Prostate gland (tissue), 2 donors: ENCODE results near the gene PEG3. TPM values are rescaled to one million over a fixed set of nuclear protein-coding genes. Genes with fewer than 3 reads are reported as not detected.

Experiments
- DNase-seq: peaks from one replicate; pipeline ENCODE4 v3.0.0-alpha.2; 2019; ENCODE audit warnings: low spot score
- H3K27ac ChIP-seq, 2 donors: fragments of 200-600 bp; sonication (generic); 2 replicates each; pipeline ENCODE4 v1.5.1; 2017 to 2019
- H3K27me3 ChIP-seq: fragments of 200-600 bp; sonication (generic); replicated peaks from 2 replicates; pipeline ENCODE4 v1.5.1; 2019; ENCODE audit not compliant: insufficient read depth
- H3K36me3 ChIP-seq, 2 donors: fragments of 200-600 bp; sonication (generic); 1 replicate in 1 of 2; 2 replicates in 1 of 2; pipeline versions ENCODE4 v1.5.1 to v1.8.1; 2017 to 2019
- H3K4me1 ChIP-seq: fragments of 200-600 bp; sonication (generic); replicated peaks from 2 replicates; pipeline ENCODE4 v1.5.1; 2019
- H3K4me3 ChIP-seq, 2 donors: fragments of 200-600 bp; sonication (generic); 2 replicates each; pipeline ENCODE4 v1.5.1; 2017 to 2019
- H3K9me3 ChIP-seq: fragments of 200-600 bp; sonication (generic); 2 replicates; pipeline ENCODE4 v1.5.1; 2017
- CTCF ChIP-seq, 4 experiments: fragments of 200-600 bp in 2 of 4; fragments of 450-650 bp in 2 of 4; sonication (generic) in 2 of 4; IDR thresholded peaks; 1 replicate in 3 of 4; 2 replicates in 1 of 4; pipeline ENCODE4 v1.5.1; 2016 to 2019; ENCODE audit warnings: antibody characterized with exemption in 4 of 4, mild to moderate bottlenecking in 2 of 4, moderate library complexity in 2 of 4
- POLR2A ChIP-seq: fragments of 450-650 bp; IDR thresholded peaks from one replicate; pipeline ENCODE4 v1.6.1; 2016; ENCODE audit warnings: antibody characterized with exemption, mild to moderate bottlenecking
- POLR2AphosphoS5 ChIP-seq: sonication (generic); formaldehyde crosslinking; IDR thresholded peaks from one replicate; pipeline ENCODE4 v1.6.1; 2017; ENCODE audit warnings: antibody characterized with exemption
- WGBS: methylation state at CpG from one replicate; pipeline ENCODE4 v1.1.5; 2018; 5-methylcytosine and 5-hydroxymethylcytosine counted together
- intact Hi-C: fragments of 100-400 bp; cut with DNase I; formaldehyde crosslinking; loops from one replicate; pipeline ENCODE4 v1.14.2; 2022
- total RNA-seq, 2 donors: library from RNA; depleted of rRNA; stranded (reverse); fragments of >200 nt; gene quantifications; one replicate each; pipeline ENCODE4 v1.1.0, GENCODE V29; 2016

PEG3 gene
- total RNA-seq, 2 donors from 2014 or later, result 6.1 to 101 TPM

- no peaks in the 10 kb centered on the region for H3K27me3 ChIP-seq
- H3K4me3 ChIP-seq, result no peak overlapping the region
- no peaks in the 10 kb centered on the region for H3K4me1 ChIP-seq
- no peak overlapping the region for H3K27ac ChIP-seq
- no peak for DNase-seq
- no peaks in the 10 kb centered on the region for H3K9me3 ChIP-seq
- 70% methylated on average over 19 of the region's 19 CpGs for WGBS
- TF ChIP-seq CTCF (IDR thresholded peaks at IDR 0.05), result no peak
- no peak for TF ChIP-seq POLR2A
- TF ChIP-seq POLR2AphosphoS5, result no peak
- no peaks in the 10 kb centered on the region for H3K36me3 ChIP-seq
- intact Hi-C loops, result no loop called here
Observed at GRCh38 chr19:56877069-56877715, 36.7 kb upstream of the PEG3 start.

GRCh38 chr19:56875717-56876116 is 35.2 kb upstream of the PEG3 start:
- no peak overlapping the region for H3K4me3 ChIP-seq
- no peaks in the 10 kb centered on the region for H3K36me3 ChIP-seq
- no peaks in the 10 kb centered on the region for H3K9me3 ChIP-seq
- no peaks in the 10 kb centered on the region for H3K27me3 ChIP-seq
- TF ChIP-seq POLR2AphosphoS5, result no peak
- TF ChIP-seq CTCF (IDR thresholded peaks at IDR 0.05), result no peak
- no peak for TF ChIP-seq POLR2A
- intact Hi-C loops, result no loop called here
- H3K4me1 ChIP-seq, result no peaks in the 10 kb centered on the region
- H3K27ac ChIP-seq, result no peak overlapping the region
- no peak for DNase-seq
- 68% methylated on average over 3 of the region's 3 CpGs for WGBS

- H3K4me1 ChIP-seq, result no peaks in the 10 kb centered on the region
- TF ChIP-seq POLR2A (no peak), POLR2AphosphoS5 (no peak), CTCF (IDR thresholded peaks at IDR 0.05) (no peak)
- no peaks in the 10 kb centered on the region for H3K9me3 ChIP-seq
- 89% methylated on average over 4 of the region's 4 CpGs for WGBS
- intact Hi-C loops, result no loop called here
- H3K4me3 ChIP-seq, result no peak overlapping the region
- DNase-seq, result no peak
- no peaks in the 10 kb centered on the region for H3K36me3 ChIP-seq
- no peaks in the 10 kb centered on the region for H3K27me3 ChIP-seq
- H3K27ac ChIP-seq, result no peak overlapping the region
Observed at GRCh38 chr19:56874530-56874929, 34.0 kb upstream of the PEG3 start.

GRCh38 chr19:56873493-56873892 is 33.0 kb upstream of the PEG3 start:
- no peak for TF ChIP-seq POLR2A
- TF ChIP-seq CTCF (IDR thresholded peaks at IDR 0.05), result no peak
- no peak for TF ChIP-seq POLR2AphosphoS5
- 73% methylated on average over 5 of the region's 5 CpGs for WGBS
- no peak for DNase-seq
- Histone ChIP-seq H3K36me3 (no peaks in the 10 kb centered on the region), H3K27ac (no peak overlapping the region), H3K27me3 (no peaks in the 10 kb centered on the region), H3K4me3 (no peak overlapping the region), H3K4me1 (no peaks in the 10 kb centered on the region), H3K9me3 (no peaks in the 10 kb centered on the region)
- intact Hi-C loops, result no loop called here

GRCh38 chr19:56869886-56870285 is 29.4 kb upstream of the PEG3 start:
- no peak overlapping the region for H3K4me3 ChIP-seq
- no peak for DNase-seq
- H3K9me3 ChIP-seq, result no peaks in the 10 kb centered on the region
- TF ChIP-seq POLR2A (no peak), CTCF (IDR thresholded peaks at IDR 0.05) (no peak), POLR2AphosphoS5 (no peak)
- WGBS, result 78% methylated on average over 8 of the region's 8 CpGs
- H3K27me3 ChIP-seq, result no peaks in the 10 kb centered on the region
- H3K27ac ChIP-seq, result no peak overlapping the region
- H3K4me1 ChIP-seq, result no peaks in the 10 kb centered on the region
- H3K36me3 ChIP-seq, result no peaks in the 10 kb centered on the region
- intact Hi-C loops, result no loop called here
